Fibroblast of skin of left biceps (primary cell): ENCODE data around the gene FMR1.

Source experiments
- DNase-seq, 2 experiments: peaks; one replicate each; pipeline ENCODE4 v3.0.0-alpha.2; 2013; ENCODE audit warnings: low read depth in 2 of 2

Gene FMR1

GRCh38 chrX:147911192-147912022 is at the start of gene FMR1:
TSS of gene FMR1 (plus strand) at chrX:147911919. CDS start at chrX:147912180, 261 bp downstream.
- peak; percentile 73 to 78 for DNase-seq

- no peak for DNase-seq
These were observed 35.7 kb upstream of the FMR1 start for GRCh38 chrX:147875866-147876596.

- no peak for DNase-seq
These were observed 34.7 kb upstream of the FMR1 start for GRCh38 chrX:147876849-147877646.

- no peak for DNase-seq
These were observed 34.0 kb upstream of the FMR1 start for GRCh38 chrX:147877726-147878125.

- DNase-seq: no peak
These were observed 26.8 kb upstream of the FMR1 start for GRCh38 chrX:147884958-147885357.

- no peak for DNase-seq
These were observed 21.0 kb upstream of the FMR1 start for GRCh38 chrX:147890756-147891155.

GRCh38 chrX:147891896-147892295 is 19.8 kb upstream of the FMR1 start:
- DNase-seq: no peak

GRCh38 chrX:147893741-147894140 is 18.0 kb upstream of the FMR1 start:
- no peak for DNase-seq

- no peak for DNase-seq
These were observed 17.3 kb upstream of the FMR1 start for GRCh38 chrX:147894366-147894963.

- DNase-seq: no peak
These were observed 14.6 kb upstream of the FMR1 start for GRCh38 chrX:147897117-147897516.

GRCh38 chrX:147898951-147899350 is 12.8 kb upstream of the FMR1 start:
- no peak for DNase-seq

GRCh38 chrX:147899379-147900114 is 12.2 kb upstream of the FMR1 start:
- no peak for DNase-seq

GRCh38 chrX:147900349-147900748 is 11.4 kb upstream of the FMR1 start:
- no peak for DNase-seq

GRCh38 chrX:147901461-147902126 is 10.1 kb upstream of the FMR1 start:
- DNase-seq: no peak

- no peak for DNase-seq
These were observed 9.4 kb upstream of the FMR1 start for GRCh38 chrX:147902270-147902669.

GRCh38 chrX:147908106-147908505 is 3.6 kb upstream of the FMR1 start:
- DNase-seq: no peak

- no peak for DNase-seq
These were observed 1.1 kb upstream of the FMR1 start for GRCh38 chrX:147910607-147911006.

- DNase-seq: no peak
These were observed 528 bp downstream of the FMR1 start for GRCh38 chrX:147912093-147912801.

GRCh38 chrX:147913570-147913969 is 1.9 kb downstream of the FMR1 start:
- no peak for DNase-seq

- DNase-seq: no peak
These were observed 2.9 kb downstream of the FMR1 start for GRCh38 chrX:147914591-147914990.
